HCT116 (cell line): Measurements from ENCODE around the gene HOMER1. TPM values are rescaled to one million over a fixed set of nuclear protein-coding genes. Genes with fewer than 3 reads are reported as not detected.

Experiments
- ATAC-seq: fragments of 200-7000 bp; cut with Tn5 transposase; 2 replicates; pipeline ENCODE4 v1.9.1; 2020; ENCODE audit warnings: mild to moderate bottlenecking, moderate library complexity
- BruUV-seq: library from RNA; stranded (reverse); fragments of 400-500 nt; replicated peaks from 2 replicates; lab custom pipeline; 2021; lab: Mats Ljungman, UMichigan
- CTCF ChIA-PET: fragments of 300-600 bp; sonication (Branson Sonifier 250); formaldehyde crosslinking; loops from one replicate; lab custom pipeline; 2021; ENCODE audit warnings: antibody characterized with exemption; lab: Charles Lee
- POLR2A ChIA-PET: fragments of 300-600, 350-600 bp; sonication (Branson Sonifier 250); formaldehyde crosslinking; loops from one replicate; lab custom pipeline; 2021; ENCODE audit warnings: antibody characterized with exemption; lab: Charles Lee
- RAD21 ChIA-PET, 2 experiments: fragments of 300-600 bp; sonication (Branson Sonifier 250); formaldehyde crosslinking; loops; one replicate each; lab custom pipeline; 2023; ENCODE audit warnings: low total read pairs in 2 of 2; ENCODE audit not compliant: uncharacterized antibody in 2 of 2, unreplicated experiment in 2 of 2, low non-redundant PET in 1 of 2; lab: Charles Lee
- DNase-seq: peaks from one replicate; pipeline ENCODE4 v3.0.0-alpha.2; 2010; ENCODE audit warnings: low read depth, low spot score
- H2AFZ ChIP-seq: fragments of 200-600 bp; shearing (Covaris generic), sonication (generic); 2 replicates; pipeline ENCODE4 v1.6.1; 2017; ENCODE audit warnings: low read depth, mixed run types, mixed read lengths, antibody characterized with exemption, low read length; ENCODE audit not compliant: poor library complexity, severe bottlenecking
- H3K27ac ChIP-seq: 2 replicates; pipeline ENCODE4 v1.5.1; 2012; ENCODE audit warnings: low read depth, low read length
- H3K27me3 ChIP-seq: fragments of 200-600 bp; sonication (generic); 2 replicates; pipeline ENCODE4 v1.6.1; 2016; ENCODE audit warnings: mixed run types, low read length, mixed read lengths; ENCODE audit not compliant: insufficient read depth
- H3K36me3 ChIP-seq, 2 experiments: fragments of 200-500 bp in 1 of 2; fragments of 200-600 bp in 1 of 2; sonication (Bioruptor generic) in 1 of 2; sonication (generic) in 1 of 2; 2 replicates each; pipeline versions ENCODE4 v1.5.1 to v1.6.1; 2014 to 2016; ENCODE audit warnings: low read length in 2 of 2, inconsistent platforms in 1 of 2, mixed read lengths in 1 of 2, mixed run types in 1 of 2; ENCODE audit not compliant: insufficient read depth in 2 of 2, control insufficient read depth in 1 of 2
- H3K4me1 ChIP-seq, 2 experiments: fragments of 200-600 bp in 1 of 2; sonication (generic) in 1 of 2; 2 replicates each; pipeline versions ENCODE4 v1.5.1 to v1.6.1; 2012 to 2017; ENCODE audit warnings: low read length in 2 of 2, inconsistent platforms in 1 of 2, mild to moderate bottlenecking in 1 of 2, mixed read lengths in 1 of 2, mixed run types in 1 of 2, moderate library complexity in 1 of 2; ENCODE audit not compliant: insufficient read depth in 2 of 2, control insufficient read depth in 1 of 2
- H3K4me2 ChIP-seq: fragments of 200-600 bp; sonication (generic); 2 replicates; pipeline ENCODE4 v1.6.1; 2017; ENCODE audit warnings: mixed run types, low read length, mixed read lengths
- H3K4me3 ChIP-seq, 2 experiments: fragments of 200-600 bp in 1 of 2; sonication (generic) in 1 of 2; replicated peaks in 1 of 2; 2 replicates each; pipeline ENCODE4 v1.5.1; 2011 to 2016; ENCODE audit warnings: low read length in 2 of 2, control low read depth in 1 of 2, low read depth in 1 of 2, mild to moderate bottlenecking in 1 of 2, mixed read lengths in 1 of 2, mixed run types in 1 of 2
- H3K79me2 ChIP-seq: fragments of 200-600 bp; sonication (generic); 2 replicates; pipeline ENCODE4 v1.6.1; 2017; ENCODE audit warnings: mild to moderate bottlenecking, mixed run types, low read length, moderate library complexity, mixed read lengths; ENCODE audit not compliant: insufficient read depth
- H3K9ac ChIP-seq: fragments of 200-600 bp; sonication (generic); 2 replicates; pipeline ENCODE4 v1.6.1; 2016; ENCODE audit warnings: low read length, mixed read lengths
- H3K9me2 ChIP-seq: fragments of 200-600 bp; sonication (generic), shearing (Covaris generic); 2 replicates; pipeline ENCODE4 v1.6.1; 2017; ENCODE audit warnings: mixed run types, mild to moderate bottlenecking, moderate library complexity; ENCODE audit not compliant: insufficient read depth
- H3K9me3 ChIP-seq, 2 experiments: fragments of 200-500 bp in 1 of 2; fragments of 200-600 bp in 1 of 2; sonication (Bioruptor generic) in 1 of 2; sonication (generic) in 1 of 2; 2 replicates each; pipeline ENCODE4 v1.6.1; 2014 to 2017; ENCODE audit warnings: low read length in 2 of 2, mixed read lengths in 2 of 2, inconsistent platforms in 1 of 2, low read depth in 1 of 2, mild to moderate bottlenecking in 1 of 2, mixed run types in 1 of 2, moderate library complexity in 1 of 2; ENCODE audit not compliant: control insufficient read depth in 1 of 2, insufficient read depth in 1 of 2
- H4K20me1 ChIP-seq: fragments of 200-600 bp; sonication (generic), shearing (Covaris generic); 2 replicates; pipeline ENCODE4 v1.6.1; 2017; ENCODE audit warnings: mixed run types, mild to moderate bottlenecking, moderate library complexity; ENCODE audit not compliant: insufficient read depth
- CEBPB ChIP-seq: IDR thresholded peaks from 2 replicates; pipeline ENCODE4 v1.6.1; 2012; ENCODE audit warnings: low read depth
- EGR1 ChIP-seq: IDR thresholded peaks from 2 replicates; pipeline ENCODE4 v1.6.1; 2012; ENCODE audit warnings: low read depth
- EZH2 ChIP-seq: fragments of 200-600 bp; sonication (generic); IDR thresholded peaks from 2 replicates; pipeline ENCODE4 v1.6.1; 2017; ENCODE audit warnings: antibody characterized with exemption, mixed run types
- EZH2phosphoT487 ChIP-seq: fragments of 200-600 bp; IDR thresholded peaks from 2 replicates; pipeline ENCODE4 v1.6.1; 2018; ENCODE audit warnings: antibody characterized with exemption, borderline replicate concordance
- SRF ChIP-seq: IDR thresholded peaks from 2 replicates; pipeline ENCODE4 v1.6.1; 2012; ENCODE audit warnings: low read depth
- ZFX ChIP-seq: fragments of 450-650 bp; IDR thresholded peaks from 2 replicates; pipeline ENCODE4 v1.6.1; 2017
- intact Hi-C: fragments of 100-400 bp; cut with micrococcal nuclease; formaldehyde crosslinking; loops from 2 replicates; pipeline ENCODE4 v1.10.0; 2022
- total RNA-seq: library from RNA; stranded (reverse); gene quantifications from one replicate; pipeline ENCODE4 v1.2.1, GENCODE V29; 2021; ENCODE audit not compliant: unreplicated experiment
- TF ChIP-seq, protein P1 (sequence below): IDR thresholded peaks from 2 replicates; pipeline ENCODE4 v1.6.1; 2012; ENCODE audit warnings: low read depth
- TF ChIP-seq, protein P2 (sequence below), 3 experiments: fragments of 200-600 bp in 1 of 3; sonication (generic) in 1 of 3; IDR thresholded peaks in 2 of 3; conservative IDR thresholded peaks in 1 of 3; 2 replicates each; pipeline ENCODE4 v1.5.1; 2012 to 2017; ENCODE audit warnings: low read depth in 2 of 3, low read length in 2 of 3, antibody characterized with exemption in 1 of 3, borderline replicate concordance in 1 of 3, control low read depth in 1 of 3, mild to moderate bottlenecking in 1 of 3, mixed read lengths in 1 of 3, mixed run types in 1 of 3, moderate library complexity in 1 of 3; ENCODE audit not compliant: insufficient read depth in 1 of 3

Gene HOMER1
- total RNA-seq, 1 experiment from 2014 or later, result 21.4 TPM

DNA sequence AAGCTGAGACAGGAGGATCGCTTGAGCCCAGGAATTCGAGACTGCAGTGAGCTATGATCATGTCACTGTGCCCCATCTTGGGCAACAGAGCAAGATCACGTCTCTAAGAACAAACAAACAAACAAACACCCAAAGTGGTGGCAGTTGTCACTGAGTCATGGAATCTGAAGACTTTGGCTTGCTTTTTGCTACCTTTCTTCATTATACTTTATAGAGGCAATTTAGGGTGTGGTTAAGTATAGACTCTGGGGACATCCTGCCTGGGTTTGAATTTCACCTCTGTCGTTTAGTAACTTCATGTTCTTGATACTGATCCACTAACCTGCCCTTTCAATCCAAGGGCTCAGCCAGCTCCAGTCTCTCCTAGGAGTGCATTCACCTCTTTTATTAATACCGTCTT lies 13.0 kb upstream of the HOMER1 start:
- Histone ChIP-seq H3K9me3 (0 out of 4 replicates have a peak, but pooled peaks cover 0 to 4% of the 10 kb centered on the region in 2 experiments), H3K9ac (no peak overlapping the region), H4K20me1 (no peaks in the 10 kb centered on the region), H3K79me2 (no peaks in the 10 kb centered on the region), H3K4me1 (no peaks in the 10 kb centered on the region), H3K36me3 (no peaks in the 10 kb centered on the region), H2AFZ (no peak overlapping the region), H3K4me2 (no peak overlapping the region), H3K9me2 (peaks cover 2% of the 10 kb centered on the region; the same call in 1 of the 2 replicates), H3K27ac (no peak overlapping the region), H3K4me3 (no peak overlapping the region), H3K27me3 (no peaks in the 10 kb centered on the region)
- ChIA-PET CTCF (no interaction called here), RAD21 (no interaction called here), POLR2A (no interaction called here)
- TF ChIP-seq EGR1 (no peak), CEBPB (no peak), EZH2phosphoT487 (no peak), EZH2 (no peak), ZFX (no peak), SRF (no peak)
- TF ChIP-seq, protein P1, sequence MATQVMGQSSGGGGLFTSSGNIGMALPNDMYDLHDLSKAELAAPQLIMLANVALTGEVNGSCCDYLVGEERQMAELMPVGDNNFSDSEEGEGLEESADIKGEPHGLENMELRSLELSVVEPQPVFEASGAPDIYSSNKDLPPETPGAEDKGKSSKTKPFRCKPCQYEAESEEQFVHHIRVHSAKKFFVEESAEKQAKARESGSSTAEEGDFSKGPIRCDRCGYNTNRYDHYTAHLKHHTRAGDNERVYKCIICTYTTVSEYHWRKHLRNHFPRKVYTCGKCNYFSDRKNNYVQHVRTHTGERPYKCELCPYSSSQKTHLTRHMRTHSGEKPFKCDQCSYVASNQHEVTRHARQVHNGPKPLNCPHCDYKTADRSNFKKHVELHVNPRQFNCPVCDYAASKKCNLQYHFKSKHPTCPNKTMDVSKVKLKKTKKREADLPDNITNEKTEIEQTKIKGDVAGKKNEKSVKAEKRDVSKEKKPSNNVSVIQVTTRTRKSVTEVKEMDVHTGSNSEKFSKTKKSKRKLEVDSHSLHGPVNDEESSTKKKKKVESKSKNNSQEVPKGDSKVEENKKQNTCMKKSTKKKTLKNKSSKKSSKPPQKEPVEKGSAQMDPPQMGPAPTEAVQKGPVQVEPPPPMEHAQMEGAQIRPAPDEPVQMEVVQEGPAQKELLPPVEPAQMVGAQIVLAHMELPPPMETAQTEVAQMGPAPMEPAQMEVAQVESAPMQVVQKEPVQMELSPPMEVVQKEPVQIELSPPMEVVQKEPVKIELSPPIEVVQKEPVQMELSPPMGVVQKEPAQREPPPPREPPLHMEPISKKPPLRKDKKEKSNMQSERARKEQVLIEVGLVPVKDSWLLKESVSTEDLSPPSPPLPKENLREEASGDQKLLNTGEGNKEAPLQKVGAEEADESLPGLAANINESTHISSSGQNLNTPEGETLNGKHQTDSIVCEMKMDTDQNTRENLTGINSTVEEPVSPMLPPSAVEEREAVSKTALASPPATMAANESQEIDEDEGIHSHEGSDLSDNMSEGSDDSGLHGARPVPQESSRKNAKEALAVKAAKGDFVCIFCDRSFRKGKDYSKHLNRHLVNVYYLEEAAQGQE, result no peak
- TF ChIP-seq, protein P2, sequence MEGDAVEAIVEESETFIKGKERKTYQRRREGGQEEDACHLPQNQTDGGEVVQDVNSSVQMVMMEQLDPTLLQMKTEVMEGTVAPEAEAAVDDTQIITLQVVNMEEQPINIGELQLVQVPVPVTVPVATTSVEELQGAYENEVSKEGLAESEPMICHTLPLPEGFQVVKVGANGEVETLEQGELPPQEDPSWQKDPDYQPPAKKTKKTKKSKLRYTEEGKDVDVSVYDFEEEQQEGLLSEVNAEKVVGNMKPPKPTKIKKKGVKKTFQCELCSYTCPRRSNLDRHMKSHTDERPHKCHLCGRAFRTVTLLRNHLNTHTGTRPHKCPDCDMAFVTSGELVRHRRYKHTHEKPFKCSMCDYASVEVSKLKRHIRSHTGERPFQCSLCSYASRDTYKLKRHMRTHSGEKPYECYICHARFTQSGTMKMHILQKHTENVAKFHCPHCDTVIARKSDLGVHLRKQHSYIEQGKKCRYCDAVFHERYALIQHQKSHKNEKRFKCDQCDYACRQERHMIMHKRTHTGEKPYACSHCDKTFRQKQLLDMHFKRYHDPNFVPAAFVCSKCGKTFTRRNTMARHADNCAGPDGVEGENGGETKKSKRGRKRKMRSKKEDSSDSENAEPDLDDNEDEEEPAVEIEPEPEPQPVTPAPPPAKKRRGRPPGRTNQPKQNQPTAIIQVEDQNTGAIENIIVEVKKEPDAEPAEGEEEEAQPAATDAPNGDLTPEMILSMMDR (IDR thresholded peaks at IDR 0.05 in 2 of 3, conservative IDR thresholded peaks at IDR 0.05 in 1 of 3; ENCODE audit: borderline replicate concordance in 1 of 3, insufficient read depth in 1 of 3, low read depth in 2 of 3, low read length in 2 of 3), result no peak
- ATAC-seq, result no peak
- no TSS peak for BruUV-seq
- intact Hi-C loops, result no loop called here
- no peak for DNase-seq
